H1 (cell line): ENCODE measurements around the gene ZKSCAN1. TPM values are rescaled to one million over a fixed set of nuclear protein-coding genes. Genes with fewer than 3 reads are reported as not detected.

Experiments used
- CTCF ChIA-PET: fragments of 300-600 bp; sonication (Branson Sonifier 250); formaldehyde crosslinking; loops from one replicate; lab custom pipeline; 2021; ENCODE audit not compliant: partially characterized antibody; lab: Charles Lee
- POLR2A ChIA-PET: fragments of 300-600 bp; sonication (Branson Sonifier 250); formaldehyde crosslinking; loops from one replicate; lab custom pipeline; 2021; ENCODE audit warnings: inconsistent platforms; ENCODE audit not compliant: partially characterized antibody; lab: Charles Lee
- DNase-seq, 2 experiments: peaks; one replicate each; pipeline versions ENCODE4 v3.0.0 to v3.0.0-alpha.2; 2010 to 2022; ENCODE audit warnings: low spot score in 2 of 2, low read depth in 1 of 2, mixed read lengths in 1 of 2
- FAIRE-seq: peaks from 2 replicates; lab custom pipeline; 2011; peaks lifted over from hg19 to GRCh38; lab: Jason Lieb, UNC
- H2AFZ ChIP-seq: 2 replicates; pipeline ENCODE4 v1.8.1; 2012; ENCODE audit warnings: low read length, inconsistent platforms
- H2AK5ac ChIP-seq: 2 replicates; pipeline ENCODE4 v1.6.1; 2013; ENCODE audit warnings: low read depth, low read length
- H2BK120ac ChIP-seq: replicated peaks from 2 replicates; pipeline ENCODE3; 2013; ENCODE audit warnings: low read depth, low read length, inconsistent platforms
- H2BK12ac ChIP-seq: 2 replicates; pipeline ENCODE4 v1.6.1; 2013; ENCODE audit warnings: low read depth, low read length
- H2BK15ac ChIP-seq: 2 replicates; pipeline ENCODE4 v1.6.1; 2013; ENCODE audit warnings: low read length
- H2BK20ac ChIP-seq: 2 replicates; pipeline ENCODE4 v1.6.1; 2013; ENCODE audit warnings: low read length
- H2BK5ac ChIP-seq: 2 replicates; pipeline ENCODE4 v1.6.1; 2013; ENCODE audit warnings: low read depth, low read length
- H3K14ac ChIP-seq: 2 replicates; pipeline ENCODE4 v1.6.1; 2013; ENCODE audit warnings: inconsistent platforms; ENCODE audit not compliant: insufficient read length
- H3K18ac ChIP-seq: 2 replicates; pipeline ENCODE4 v1.6.1; 2013; ENCODE audit warnings: low read length; ENCODE audit errors: extremely low read depth
- H3K23ac ChIP-seq: 2 replicates; pipeline ENCODE4 v1.6.1; 2013; ENCODE audit warnings: inconsistent platforms; ENCODE audit not compliant: insufficient read length
- H3K23me2 ChIP-seq: 2 replicates; pipeline ENCODE4 v1.6.1; 2013; ENCODE audit warnings: low read depth, low read length
- H3K27ac ChIP-seq: 2 replicates; pipeline ENCODE4 v1.6.1; 2011; ENCODE audit warnings: low read depth, low read length, inconsistent platforms
- H3K27me3 ChIP-seq, 4 experiments: replicated peaks in 1 of 4; 1 replicate in 1 of 4; 2 replicates in 3 of 4; pipeline versions ENCODE4 v1.6.1 to v1.8.1; 2011 to 2013; ENCODE audit warnings: low read length in 3 of 4, mild to moderate bottlenecking in 3 of 4, inconsistent platforms in 2 of 4, mixed read lengths in 2 of 4, moderate library complexity in 1 of 4; ENCODE audit not compliant: control insufficient read depth in 3 of 4, insufficient read depth in 3 of 4; ENCODE audit errors: extremely low read depth in 1 of 4
- H3K36me3 ChIP-seq, 4 experiments: 2 replicates each; pipeline versions ENCODE4 v1.6.1 to v1.8.1; 2011 to 2013; ENCODE audit warnings: mild to moderate bottlenecking in 4 of 4, low read length in 3 of 4, moderate library complexity in 2 of 4, control low read depth in 1 of 4, inconsistent platforms in 1 of 4; ENCODE audit not compliant: insufficient read depth in 4 of 4, control insufficient read depth in 2 of 4
- H3K4ac ChIP-seq: replicated peaks from 2 replicates; pipeline ENCODE3; 2013; ENCODE audit warnings: low read length, low read depth, mixed read lengths, inconsistent platforms; ENCODE audit not compliant: insufficient read length
- H3K4me1 ChIP-seq, 4 experiments: replicated peaks in 1 of 4; 1 replicate in 1 of 4; 2 replicates in 3 of 4; pipeline versions ENCODE4 v1.6.1 to v1.8.1; 2011 to 2013; ENCODE audit warnings: low read length in 3 of 4, inconsistent platforms in 2 of 4, mixed read lengths in 1 of 4; ENCODE audit not compliant: insufficient read depth in 4 of 4, control insufficient read depth in 3 of 4
- H3K4me2 ChIP-seq, 2 experiments: 2 replicates each; pipeline versions ENCODE4 v1.6.1 to v1.8.1; 2011 to 2013; ENCODE audit warnings: low read depth in 2 of 2, low read length in 2 of 2, control low read depth in 1 of 2, inconsistent platforms in 1 of 2, mild to moderate bottlenecking in 1 of 2; ENCODE audit not compliant: insufficient read depth in 1 of 2
- H3K4me3 ChIP-seq, 4 experiments: fragments of 200-600, 300-600 bp in 1 of 4; sonication (generic), shearing (Covaris generic), sonication (Bioruptor Twin) in 1 of 4; 2 replicates each; pipeline versions ENCODE4 v1.5.1 to v1.8.1; 2011 to 2016; ENCODE audit warnings: low read length in 4 of 4, low read depth in 3 of 4, control low read depth in 2 of 4, inconsistent platforms in 2 of 4, mild to moderate bottlenecking in 2 of 4, mixed read lengths in 1 of 4, moderate library complexity in 1 of 4; ENCODE audit not compliant: insufficient read depth in 2 of 4; ENCODE audit errors: extremely low read depth in 1 of 4
- H3K56ac ChIP-seq: replicated peaks from 2 replicates; pipeline ENCODE3; 2013; ENCODE audit warnings: low read depth, mild to moderate bottlenecking, mixed read lengths, low read length, inconsistent platforms; ENCODE audit not compliant: insufficient read length
- H3K79me1 ChIP-seq: 2 replicates; pipeline ENCODE4 v1.6.1; 2013; ENCODE audit warnings: low read depth, low read length, control low read depth
- H3K79me2 ChIP-seq, 2 experiments: 2 replicates each; pipeline versions ENCODE4 v1.6.1 to v1.8.1; 2012 to 2013; ENCODE audit warnings: low read length in 2 of 2, mild to moderate bottlenecking in 2 of 2, inconsistent platforms in 1 of 2; ENCODE audit not compliant: insufficient read depth in 2 of 2, control insufficient read depth in 1 of 2
- H3K9ac ChIP-seq, 4 experiments: replicated peaks in 1 of 4; 1 replicate in 1 of 4; 2 replicates in 3 of 4; pipeline versions ENCODE4 v1.6.1 to v1.8.1; 2011 to 2013; ENCODE audit warnings: low read depth in 3 of 4, low read length in 3 of 4, control low read depth in 2 of 4, mild to moderate bottlenecking in 2 of 4, moderate library complexity in 2 of 4, inconsistent platforms in 1 of 4; ENCODE audit errors: extremely low read depth in 1 of 4
- H3K9me3 ChIP-seq, 2 experiments: 2 replicates each; pipeline versions ENCODE4 v1.6.1 to v1.8.1; 2012 to 2013; ENCODE audit warnings: mild to moderate bottlenecking in 2 of 2, moderate library complexity in 2 of 2, control low read depth in 1 of 2, inconsistent platforms in 1 of 2, low read depth in 1 of 2, low read length in 1 of 2, mixed read lengths in 1 of 2; ENCODE audit not compliant: insufficient read depth in 2 of 2
- H4K20me1 ChIP-seq, 2 experiments: replicated peaks in 1 of 2; 2 replicates each; pipeline versions ENCODE3 to v1.8.1; 2011 to 2013; ENCODE audit warnings: inconsistent platforms in 2 of 2, low read length in 2 of 2, mild to moderate bottlenecking in 1 of 2; ENCODE audit not compliant: insufficient read depth in 2 of 2, control insufficient read depth in 1 of 2
- H4K5ac ChIP-seq: 2 replicates; pipeline ENCODE4 v1.6.1; 2013; ENCODE audit warnings: low read length, low read depth, mixed read lengths, inconsistent platforms; ENCODE audit not compliant: insufficient read length
- H4K8ac ChIP-seq: 2 replicates; pipeline ENCODE4 v1.8.0; 2013; ENCODE audit warnings: mild to moderate bottlenecking, moderate library complexity, low read length, inconsistent platforms; ENCODE audit not compliant: insufficient read depth; ENCODE audit errors: extremely low read depth
- H4K91ac ChIP-seq: replicated peaks from 2 replicates; pipeline ENCODE3; 2013; ENCODE audit warnings: low read length, mixed read lengths, inconsistent platforms; ENCODE audit not compliant: insufficient read length
- POLR2AphosphoS5 ChIP-seq: IDR thresholded peaks from 2 replicates; pipeline ENCODE4 v1.6.1; 2011; ENCODE audit warnings: low read depth, low read length
- WGBS, 2 experiments: shearing (Covaris generic) in 1 of 2; methylation state at CpG; one replicate each; pipeline versions ENCODE4 v1.1.6 to v1.1.7; 2013 to 2015; ENCODE audit warnings: low lambda C conversion rate in 2 of 2, mixed read lengths in 2 of 2, inconsistent platforms in 1 of 2, low coverage in 1 of 2, missing lambda C conversion rate in 1 of 2; ENCODE audit not compliant: insufficient replicate concordance in 2 of 2, insufficient coverage in 1 of 2, insufficient read length in 1 of 2; ENCODE audit errors: extremely low coverage in 1 of 2, missing lambda C conversion rate in 1 of 2; 5-methylcytosine and 5-hydroxymethylcytosine counted together
- polyA plus RNA-seq, 7 experiments: library from polyadenylated mRNA; depleted of rRNA in 3 of 7; stranded (reverse) in 5 of 7; unstranded in 2 of 7; fragments of >200 nt in 5 of 7; fragments of 200-250 nt in 2 of 7; gene quantifications; 1 replicate in 5 of 7; 2 replicates in 1 of 7; 4 replicates in 1 of 7; pipeline versions ENCODE4 v1.2.1 to v1.2.3, GENCODE V29; 2011 to 2013; ENCODE audit warnings: missing spikeins in 2 of 7, mixed read lengths in 2 of 7
- total RNA-seq: library from RNA; stranded (reverse); fragmentation: NEBNext Ultra II Directional; extraction: Animal tissue kit (Norgen Biotek cat#: 25700); gene quantifications from 2 replicates; pipeline ENCODE4 v1.2.1, GENCODE V29; 2021

The ZKSCAN1 gene
- total and polyA plus RNA-seq, 2 of the 8 experiments (the other 6 are each of a cell fraction or from before 2014, with no cell fraction given), result 8.2 to 40.6 TPM

DNA sequence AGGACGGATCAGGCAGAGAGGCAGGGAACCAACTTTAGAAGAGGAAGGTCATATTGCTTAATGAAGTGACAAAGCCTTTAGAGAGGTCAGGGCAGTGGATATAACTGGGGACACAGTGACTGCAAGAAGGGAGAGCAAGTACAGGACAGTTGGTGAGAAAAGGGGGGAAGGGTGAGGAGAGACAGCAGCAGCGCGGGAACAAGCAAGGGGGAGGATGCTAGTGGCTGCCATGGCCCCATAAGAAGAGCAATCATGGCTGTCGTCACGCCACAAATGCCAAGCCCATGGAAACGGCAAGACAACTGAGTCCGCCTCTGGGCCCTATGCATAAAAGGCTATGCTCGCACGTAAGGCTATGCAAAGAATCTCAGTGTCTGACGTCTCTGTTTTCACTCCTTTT lies 57.1 kb downstream of the ZKSCAN1 start:
- H3K18ac ChIP-seq, result no peak overlapping the region
- H4K5ac ChIP-seq, result no peak overlapping the region
- ChIA-PET POLR2A (interaction anchor here (0.6 to 19.6 kb wide), 10 partner anchors 8 to 128 kb away, joined by 3 to 294 read pairs (median 4); partner anchors contain the start of genes MCM7, ZNF3 and ZSCAN21), CTCF (interaction anchor here (0.9 to 2.0 kb wide), 3 partner anchors 14 to 159 kb away, joined by 3 to 6 read pairs (median 5); no protein-coding TSS in a partner anchor)
- no peak overlapping the region for H2BK120ac ChIP-seq
- no peak for FAIRE-seq
- H4K8ac ChIP-seq, result no peak overlapping the region
- 94% methylated on average over 10 of the region's 10 CpGs; no CpG with 5 or more reads in 1 of the 2 experiments for WGBS, 2 experiments
- H3K4ac ChIP-seq, result no peak overlapping the region
- H3K4me2 ChIP-seq, result no peak overlapping the region
- no peak overlapping the region for H3K9ac ChIP-seq
- H2BK12ac ChIP-seq, result no peak overlapping the region
- no peak overlapping the region for H3K56ac ChIP-seq
- H3K36me3 ChIP-seq, result peaks cover 66 to 93% (median 84%) of the 10 kb centered on the region in 4 experiments
- no peak for DNase-seq
- no peak overlapping the region for H4K91ac ChIP-seq
- H3K4me3 ChIP-seq, result 0 out of 8 replicates have a peak overlapping the region, but pooled peaks of 1 of the 4 experiments have one; percentile 9
- no peak overlapping the region for H2AFZ ChIP-seq
- peaks cover 4 to 11% of the 10 kb centered on the region in 2 experiments for H3K79me2 ChIP-seq
- H3K4me1 ChIP-seq, result no peaks in the 10 kb centered on the region
- H2BK15ac ChIP-seq, result no peak overlapping the region
- H3K23ac ChIP-seq, result no peak overlapping the region
- no peaks in the 10 kb centered on the region; a peak in 1 of 7 replicates for H3K27me3 ChIP-seq
- H4K20me1 ChIP-seq, result no peaks in the 10 kb centered on the region
- no peak overlapping the region for H2BK20ac ChIP-seq
- H3K27ac ChIP-seq, result no peak overlapping the region
- no peak overlapping the region for H2AK5ac ChIP-seq
- H3K79me1 ChIP-seq, result no peaks in the 10 kb centered on the region; the same call in none of the 2 replicates
- no peak overlapping the region for H3K14ac ChIP-seq
- peaks cover 68 to 74% of the 10 kb centered on the region in 2 experiments for H3K9me3 ChIP-seq
- H3K23me2 ChIP-seq, result no peaks in the 10 kb centered on the region
- no peak overlapping the region for H2BK5ac ChIP-seq
- peak; percentile 58; the same call in 1 of the 2 replicates for TF ChIP-seq POLR2AphosphoS5
